RCC 7860 (cell line): ENCODE data around the gene NEURL3.
"Not testable (repeated sequence)": the region's sequence is repeated elsewhere in the genome, so short reads cannot be mapped to it uniquely, and the experiment has no call there.

Experiments
- DNase-seq: peaks from one replicate; pipeline ENCODE4 v3.0.0-alpha.2; 2015; ENCODE audit warnings: low spot score
- FAIRE-seq: peaks from 2 replicates; lab custom pipeline; 2012; peaks lifted over from hg19 to GRCh38; lab: Jason Lieb, UNC

Gene NEURL3, protein sequence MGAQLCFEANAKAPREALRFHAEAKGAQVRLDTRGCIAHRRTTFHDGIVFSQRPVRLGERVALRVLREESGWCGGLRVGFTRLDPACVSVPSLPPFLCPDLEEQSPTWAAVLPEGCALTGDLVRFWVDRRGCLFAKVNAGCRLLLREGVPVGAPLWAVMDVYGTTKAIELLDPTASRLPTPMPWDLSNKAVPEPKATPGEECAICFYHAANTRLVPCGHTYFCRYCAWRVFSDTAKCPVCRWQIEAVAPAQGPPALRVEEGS

DNA sequence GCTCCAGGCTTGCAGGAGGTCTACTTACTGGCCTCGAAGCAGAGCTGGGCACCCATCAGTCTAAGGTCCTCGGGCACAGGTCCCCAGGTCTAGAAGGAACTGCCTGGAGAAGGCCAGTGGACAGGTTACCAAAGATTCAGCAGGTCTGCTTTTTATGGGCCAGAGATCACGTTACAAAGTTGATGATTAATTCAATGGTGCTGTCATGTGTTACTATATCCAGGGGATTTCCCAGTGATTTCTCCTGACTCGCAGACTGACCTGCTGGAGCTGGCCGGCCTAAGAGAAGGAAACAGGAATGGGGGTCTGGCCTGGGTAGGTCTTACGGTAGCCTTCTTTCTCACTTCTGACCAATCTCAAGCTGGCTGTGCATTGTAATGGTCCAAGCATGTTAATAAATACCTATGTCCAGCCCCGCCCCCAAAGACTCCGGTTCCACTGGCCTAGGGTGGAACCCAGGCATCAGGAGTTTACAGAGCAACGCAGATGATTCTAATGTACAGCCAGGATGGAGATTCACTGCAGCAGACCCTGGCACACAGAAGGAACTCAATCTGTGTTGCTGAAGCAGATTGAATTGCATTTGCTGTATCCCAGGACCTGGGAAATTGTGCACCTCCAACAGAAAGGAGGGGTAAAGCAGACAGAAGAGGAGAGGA lies at the start of gene NEURL3:
Gene NEURL3 (minus strand): TSS at position 127 of the 659 bp plus-strand sequence. CDS start 71 bp downstream, at position 56.
- DNase-seq (peak; percentile 95), FAIRE-seq (peak; percentile 96)

DNA sequence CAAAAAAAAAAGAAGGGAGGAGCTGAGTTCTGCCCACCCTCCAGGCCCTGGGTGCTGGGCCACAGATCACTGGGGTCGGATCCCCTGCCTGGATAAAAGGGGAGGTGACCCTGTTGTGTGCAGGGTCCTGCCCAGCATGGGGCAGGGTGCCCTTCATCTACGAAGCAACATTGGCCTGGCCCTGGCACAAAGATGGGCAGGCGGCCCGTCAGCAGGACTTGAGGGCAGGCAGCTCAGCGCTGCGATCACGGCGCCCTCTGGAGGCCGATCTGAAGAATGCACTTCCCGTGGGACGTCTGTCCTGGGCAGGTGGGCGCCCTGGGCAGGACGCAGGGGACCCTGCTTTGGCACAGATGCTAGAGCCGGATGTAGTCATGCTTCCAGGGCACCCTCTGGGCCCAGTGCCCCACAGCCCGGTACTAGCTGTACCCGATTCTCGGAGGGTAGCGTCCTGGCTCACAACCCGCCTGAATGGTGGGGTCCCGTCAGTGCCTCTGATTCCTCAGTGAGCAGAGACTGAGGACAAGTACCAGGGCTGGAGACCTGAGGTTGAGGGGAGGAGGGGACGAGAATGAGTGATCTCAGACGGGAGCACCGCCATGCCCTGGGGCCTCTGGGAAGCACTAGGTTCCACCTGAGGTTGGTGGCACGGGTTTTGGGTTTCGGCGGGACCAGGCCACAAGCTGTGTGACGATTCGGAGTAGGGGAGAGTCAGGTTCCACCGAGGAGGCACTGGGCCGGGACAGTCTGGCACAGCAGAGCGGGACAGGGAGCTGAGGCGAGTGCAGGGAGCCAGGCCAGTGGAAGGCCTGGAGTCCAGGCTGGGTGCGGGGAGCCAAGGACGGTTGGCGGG lies 49.4 kb upstream of the NEURL3 start:
- DNase-seq (peak; percentile 26), FAIRE-seq (no peak)

DNA sequence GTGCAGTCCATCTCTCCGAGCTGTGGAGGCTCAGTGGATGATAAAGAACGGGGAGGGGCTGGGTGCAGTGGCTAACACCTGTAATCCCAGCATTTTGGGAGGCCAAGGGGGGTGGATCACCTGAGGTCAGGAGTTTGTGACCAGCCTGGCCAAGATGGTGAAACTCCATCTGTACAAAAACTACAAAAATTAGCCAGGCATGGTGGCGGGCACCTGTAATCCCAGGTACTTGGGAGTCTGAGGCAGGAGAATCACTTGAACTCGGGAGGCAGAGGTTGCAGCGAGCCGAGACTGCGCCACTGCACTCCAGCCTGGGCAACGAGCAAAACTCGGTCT lies 48.8 kb upstream of the NEURL3 start:
- DNase-seq, FAIRE-seq: not testable (repeated sequence)

DNA sequence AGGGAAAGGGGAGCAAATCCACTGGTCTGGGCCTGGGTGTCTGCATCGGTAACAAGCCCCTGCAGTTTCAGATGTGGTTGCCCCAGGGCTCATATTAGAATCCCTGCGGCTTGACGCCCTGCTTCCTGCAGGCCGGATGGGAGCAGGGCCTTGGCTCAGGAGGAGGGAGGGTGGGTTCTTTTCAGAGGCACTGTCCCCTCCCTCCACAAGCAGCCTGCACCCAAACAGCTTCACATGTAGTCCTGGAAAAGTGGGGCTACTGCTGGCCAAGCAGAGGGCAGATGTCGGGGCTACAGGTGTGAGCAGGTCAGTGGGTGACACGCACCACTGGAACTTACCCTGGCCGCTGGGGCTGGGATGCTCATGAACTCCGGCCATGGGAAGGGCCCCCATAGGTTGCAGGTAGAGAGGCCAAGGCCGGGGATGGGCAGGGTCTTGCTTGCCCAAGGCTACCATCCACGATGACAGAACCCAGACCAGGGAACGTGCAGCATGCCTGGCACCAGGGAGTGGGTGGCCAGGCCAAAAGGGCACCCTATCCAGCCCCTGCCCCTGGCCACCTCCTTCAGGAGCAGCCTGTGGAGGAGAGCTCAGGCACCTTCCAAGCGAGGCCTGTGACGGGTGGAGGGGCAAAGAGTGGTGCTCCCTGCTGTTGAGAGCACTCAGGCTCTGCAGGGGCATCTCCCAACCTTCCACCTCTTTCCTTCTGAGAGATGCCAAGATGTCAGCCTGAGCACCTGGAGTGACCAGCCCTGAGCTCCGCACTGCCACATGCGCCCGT lies 48.2 kb upstream of the NEURL3 start:
- no peak for DNase-seq
- FAIRE-seq, result no peak

DNA sequence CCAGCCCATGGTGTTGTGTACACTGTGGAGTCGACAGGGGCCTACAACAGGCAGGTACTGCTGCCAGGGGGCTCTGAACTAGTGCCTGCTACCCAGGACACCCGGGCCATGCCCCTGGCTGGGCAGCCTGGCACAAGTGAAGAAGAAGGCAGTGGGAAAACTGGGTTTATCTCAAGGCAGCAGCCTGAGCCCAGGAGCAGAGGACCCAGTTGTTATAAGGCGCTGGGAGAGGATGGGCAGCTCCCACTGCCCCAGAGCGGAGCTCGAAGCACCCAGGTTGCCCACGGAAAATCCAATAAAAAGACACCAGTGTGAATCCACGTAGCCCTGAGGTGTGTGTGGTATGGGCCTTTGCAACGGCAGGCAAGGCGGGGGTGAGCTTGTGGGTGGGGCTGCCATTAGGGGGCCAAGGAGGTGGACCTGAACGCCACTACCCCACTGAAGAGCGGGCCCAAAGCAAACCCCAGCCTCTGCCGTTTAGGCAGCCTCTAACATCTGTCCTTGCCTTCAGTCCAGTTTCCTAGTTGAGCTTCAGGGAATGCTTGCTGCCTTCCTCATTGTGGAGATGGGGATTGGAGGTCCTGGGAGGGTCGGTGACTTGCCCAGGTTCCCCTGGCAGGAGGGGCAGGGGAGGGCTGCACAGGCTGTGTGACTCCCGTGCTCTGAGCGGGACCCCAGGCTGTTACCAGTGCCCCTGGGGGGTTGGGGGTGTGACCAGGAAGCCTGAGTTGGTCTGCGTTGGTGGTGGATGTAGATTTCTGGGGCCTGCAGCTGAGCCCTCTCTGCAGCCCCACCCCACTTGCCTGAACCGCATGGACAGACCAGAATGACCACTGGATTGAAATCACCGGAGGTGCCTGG lies 47.4 kb upstream of the NEURL3 start:
- no peak for DNase-seq
- FAIRE-seq, result no peak

DNA sequence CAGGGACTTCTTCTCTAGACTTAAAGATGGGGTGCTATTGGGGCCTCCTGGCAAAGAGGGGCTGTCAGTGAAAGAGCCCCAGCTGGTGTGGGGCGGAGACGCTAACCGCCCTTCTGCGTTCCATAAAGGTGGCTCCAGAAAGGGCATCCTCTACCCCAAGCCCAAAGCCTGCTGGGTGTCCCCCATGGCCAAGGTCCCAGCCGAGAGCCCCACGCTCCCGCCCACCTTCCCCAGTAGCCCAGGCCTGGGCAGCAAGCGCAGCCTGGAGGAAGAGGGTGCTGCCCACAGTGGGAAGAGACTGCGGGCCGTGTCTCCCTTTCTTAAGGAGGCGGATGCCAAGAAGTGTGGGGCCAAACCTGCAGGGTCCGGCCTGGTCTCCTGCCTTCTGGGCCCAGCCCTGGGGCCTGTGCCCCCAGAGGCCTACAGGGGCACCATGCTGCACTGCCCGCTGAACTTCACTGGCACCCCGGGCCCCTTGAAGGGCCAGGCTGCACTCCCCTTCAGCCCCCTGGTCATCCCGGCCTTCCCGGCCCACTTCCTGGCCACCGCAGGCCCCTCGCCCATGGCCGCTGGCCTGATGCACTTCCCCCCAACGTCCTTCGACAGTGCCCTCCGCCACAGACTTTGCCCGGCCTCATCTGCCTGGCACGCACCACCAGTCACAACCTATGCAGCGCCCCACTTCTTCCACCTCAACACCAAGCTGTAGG lies 46.6 kb upstream of the NEURL3 start:
- FAIRE-seq (no peak), DNase-seq (no peak)

DNA sequence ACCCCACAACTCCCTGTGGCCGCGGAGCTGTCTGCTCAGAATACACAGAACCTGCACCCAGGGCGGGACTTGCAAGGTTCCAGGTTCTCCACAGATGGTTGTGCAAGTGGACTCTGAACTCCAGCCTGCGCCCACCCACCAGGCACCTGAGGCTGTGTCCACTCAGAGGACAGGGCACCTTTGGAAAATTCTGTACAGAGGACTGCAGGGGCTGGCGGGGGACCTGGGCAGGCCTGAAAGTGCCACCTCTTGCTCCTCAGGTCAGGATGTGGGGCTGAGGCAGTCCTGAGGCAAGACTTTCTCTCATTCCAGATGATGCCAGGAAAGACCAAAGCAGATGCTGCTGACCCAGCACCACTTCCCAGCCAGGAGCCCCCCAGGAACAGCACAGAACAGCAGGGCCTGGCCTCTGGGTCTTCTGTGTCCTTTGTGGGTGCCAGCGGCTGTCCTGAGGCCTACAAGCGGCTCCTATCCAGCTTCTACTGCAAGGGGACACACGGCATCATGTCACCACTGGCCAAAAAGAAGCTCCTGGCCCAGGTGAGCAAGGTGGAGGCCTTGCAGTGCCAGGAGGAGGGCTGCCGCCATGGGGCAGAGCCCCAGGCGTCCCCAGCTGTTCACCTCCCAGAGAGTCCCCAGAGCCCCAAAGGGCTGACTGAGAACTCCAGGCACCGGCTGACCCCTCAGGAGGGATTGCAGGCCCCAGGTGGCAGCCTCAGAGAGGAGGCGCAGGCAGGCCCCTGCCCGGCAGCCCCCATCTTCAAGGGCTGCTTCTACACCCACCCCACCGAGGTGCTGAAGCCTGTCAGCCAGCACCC lies 45.8 kb upstream of the NEURL3 start:
- DNase-seq, result no peak
- no peak for FAIRE-seq

DNA sequence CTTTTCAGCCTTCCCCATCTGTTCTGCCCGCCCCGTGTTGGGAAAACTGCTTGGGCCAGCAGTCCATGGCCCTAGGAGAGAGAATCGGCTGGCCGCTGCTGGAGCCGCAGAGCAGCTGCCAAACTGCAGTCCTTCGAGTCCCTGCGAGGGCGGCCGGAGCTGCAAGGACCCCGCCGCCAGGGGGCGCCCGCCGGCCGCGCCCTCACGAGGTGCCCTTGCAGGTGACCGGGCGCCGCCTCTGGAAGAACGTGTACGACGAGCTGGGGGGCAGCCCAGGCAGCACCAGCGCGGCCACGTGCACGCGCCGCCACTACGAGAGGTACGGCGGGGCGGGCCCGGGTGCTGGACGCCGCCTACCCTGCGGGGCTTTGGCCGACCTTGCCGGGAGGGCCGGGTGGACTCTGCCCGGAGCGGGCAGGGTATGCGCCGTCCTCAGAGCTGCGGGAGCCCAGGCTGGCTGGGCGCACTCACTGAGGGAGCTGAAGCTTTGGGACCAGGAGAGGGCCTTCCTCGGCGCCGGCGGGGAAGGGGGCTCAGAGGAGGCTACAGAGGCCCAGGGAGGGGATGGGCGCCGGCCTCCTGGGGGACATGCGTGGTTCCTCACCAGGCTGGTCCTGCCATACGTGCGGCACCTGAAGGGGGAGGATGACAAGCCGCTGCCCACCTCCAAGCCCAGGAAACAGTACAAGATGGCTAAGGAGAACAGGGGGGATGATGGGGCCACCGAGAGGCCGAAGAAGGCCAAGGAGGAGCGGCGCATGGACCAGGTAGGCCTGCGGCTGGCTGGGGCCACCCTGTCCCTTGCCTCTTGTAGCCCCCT lies 45.0 kb upstream of the NEURL3 start:
- no peak for DNase-seq
- no peak for FAIRE-seq

DNA sequence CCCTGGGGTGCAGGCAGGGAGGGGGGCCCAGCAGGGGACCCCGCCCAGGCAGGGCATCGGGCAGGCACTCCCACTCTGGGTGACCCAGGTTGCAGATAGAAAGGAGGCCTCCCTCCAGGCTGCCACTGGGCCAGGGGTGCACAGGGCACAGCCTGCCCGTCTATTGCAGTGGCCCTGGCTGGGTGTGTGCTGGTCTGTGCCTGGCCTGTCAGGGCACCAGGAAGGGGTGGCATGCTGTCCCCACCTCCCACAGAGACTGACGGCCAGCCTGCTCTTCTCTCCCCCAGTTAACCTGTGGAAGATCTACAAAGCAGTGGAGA lies 44.3 kb upstream of the NEURL3 start:
- FAIRE-seq, result no peak

DNA sequence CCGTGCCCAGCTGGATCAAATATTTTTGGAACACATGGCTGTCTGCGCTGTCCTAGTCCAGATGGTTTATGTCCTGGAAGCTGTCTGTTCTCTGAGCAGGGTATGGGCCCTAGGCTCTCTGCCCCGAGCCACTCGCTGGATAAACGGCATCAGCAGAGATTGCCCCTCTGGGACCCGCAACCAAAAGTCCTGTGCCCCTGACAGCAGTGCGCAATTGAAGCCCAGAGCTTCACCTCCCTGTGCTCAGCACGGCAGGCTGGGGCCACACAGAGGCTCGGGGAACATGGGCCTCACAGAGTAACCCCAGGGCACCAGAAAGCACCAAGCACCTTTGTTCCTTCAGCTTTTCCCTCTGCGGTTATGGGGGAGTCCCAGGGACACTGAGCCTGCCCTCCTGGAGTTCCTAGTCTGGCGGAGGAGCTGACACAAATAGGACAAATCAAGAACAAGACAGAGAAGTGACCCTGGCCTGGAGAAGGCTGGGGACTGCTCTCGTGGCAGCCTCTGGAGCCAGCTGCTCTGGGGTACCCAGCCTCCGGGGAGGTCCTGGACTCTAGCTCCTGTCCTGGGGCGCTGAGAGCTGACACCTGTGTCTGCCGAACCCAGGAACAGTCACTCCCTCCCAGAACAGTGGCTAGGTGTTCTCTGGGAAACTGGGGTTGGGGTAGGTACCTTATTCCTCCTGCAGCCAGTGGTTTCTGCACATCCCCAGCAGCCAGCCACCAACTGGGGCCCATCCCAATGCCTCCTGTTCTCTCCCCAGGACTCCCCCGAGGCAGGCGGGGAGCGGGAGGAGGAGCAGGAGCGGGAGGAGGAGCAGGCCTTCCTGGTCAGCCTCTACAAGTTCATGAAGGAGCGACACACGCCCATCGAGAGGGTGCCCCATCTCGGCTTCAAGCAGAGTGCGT lies 43.7 kb upstream of the NEURL3 start:
- DNase-seq, result no peak
- no peak for FAIRE-seq

More for the DNA sequence above, 44.3 kb upstream of the NEURL3 start:
- no peak for DNase-seq

DNA sequence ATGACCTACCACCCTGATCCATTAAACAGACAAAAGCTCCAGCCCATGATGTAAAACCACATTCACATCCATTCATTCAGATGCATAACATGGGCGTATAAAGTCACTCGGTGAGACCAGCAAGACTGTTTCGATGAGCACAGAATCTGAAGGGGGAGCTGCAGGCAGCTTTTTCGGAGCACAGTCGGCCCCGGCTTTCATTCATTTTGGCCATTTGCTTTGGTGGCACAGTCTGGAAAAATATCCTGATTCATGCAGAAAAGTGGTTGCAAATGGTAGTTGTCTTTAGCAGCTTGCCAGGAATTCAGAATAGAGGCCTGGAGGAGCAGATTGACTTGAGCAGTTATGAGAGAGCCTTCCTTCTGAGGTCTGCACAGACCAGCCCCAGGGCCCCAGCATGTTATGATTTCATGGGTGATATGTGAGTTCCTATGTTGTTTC lies 42.6 kb upstream of the NEURL3 start:
- DNase-seq (no peak), FAIRE-seq (no peak)

DNA sequence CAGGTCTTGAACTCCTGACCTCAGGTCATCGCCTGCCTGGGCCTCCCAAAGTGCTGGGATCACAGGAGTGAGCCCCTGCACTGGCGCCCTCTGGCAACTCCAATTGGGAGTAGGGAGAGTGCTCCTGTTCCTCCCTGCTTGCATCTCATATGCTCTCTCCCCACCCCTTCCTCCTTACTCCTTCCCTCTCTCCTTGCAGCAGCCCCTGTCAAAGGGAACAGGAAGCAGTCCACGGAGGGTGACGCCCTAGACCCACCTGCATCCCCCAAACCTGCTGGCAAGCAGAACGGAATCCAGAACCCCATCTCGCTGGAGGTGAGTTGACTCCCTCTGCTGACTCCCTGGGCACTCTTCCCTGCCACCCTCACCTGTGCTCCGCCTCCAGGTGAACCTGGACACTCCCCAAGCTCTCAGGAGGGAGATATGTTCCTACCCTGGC lies 42.1 kb upstream of the NEURL3 start:
- FAIRE-seq, result no peak
- no peak for DNase-seq

DNA sequence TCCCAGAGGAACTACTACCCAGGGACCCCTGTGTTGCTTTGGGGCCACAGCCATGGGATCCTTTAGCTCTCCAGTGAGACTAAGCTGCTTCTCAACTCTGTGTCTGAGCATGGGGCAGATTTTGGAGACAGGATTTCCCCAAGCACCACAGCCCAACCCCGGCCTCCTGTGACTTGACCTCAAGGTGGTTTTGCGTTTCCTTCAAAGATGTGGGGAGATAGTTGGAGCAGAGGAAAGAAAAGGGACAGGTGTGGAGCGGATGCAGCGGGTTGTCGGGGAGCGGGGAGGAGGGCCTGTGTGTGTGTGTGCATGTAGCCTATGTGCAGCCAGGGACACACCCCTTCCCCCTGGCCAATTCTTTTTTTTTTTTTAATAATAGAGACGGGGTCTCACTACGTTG lies 41.6 kb upstream of the NEURL3 start:
- no peak for FAIRE-seq
- no peak for DNase-seq

DNA sequence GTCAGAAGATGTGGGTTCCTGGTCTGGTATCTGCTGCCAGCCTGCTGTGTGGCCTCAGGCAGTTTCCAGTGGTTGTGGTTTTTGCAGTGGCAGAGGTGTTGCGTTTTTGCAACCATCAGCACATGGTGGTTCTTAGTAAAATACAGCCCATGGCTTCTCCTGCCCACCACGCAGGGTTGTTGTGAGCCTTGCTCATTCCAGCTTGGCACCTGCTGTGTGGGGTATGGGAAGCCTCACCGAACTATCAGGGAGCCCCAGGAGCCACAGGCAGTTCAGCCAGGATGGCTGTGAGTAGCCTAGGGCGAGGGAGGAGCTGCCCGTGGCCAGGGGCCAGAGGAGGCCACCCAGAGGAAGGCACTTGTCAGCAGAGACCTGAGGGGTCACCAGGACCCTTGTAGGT lies 41.2 kb upstream of the NEURL3 start:
- FAIRE-seq (no peak), DNase-seq (no peak)

DNA sequence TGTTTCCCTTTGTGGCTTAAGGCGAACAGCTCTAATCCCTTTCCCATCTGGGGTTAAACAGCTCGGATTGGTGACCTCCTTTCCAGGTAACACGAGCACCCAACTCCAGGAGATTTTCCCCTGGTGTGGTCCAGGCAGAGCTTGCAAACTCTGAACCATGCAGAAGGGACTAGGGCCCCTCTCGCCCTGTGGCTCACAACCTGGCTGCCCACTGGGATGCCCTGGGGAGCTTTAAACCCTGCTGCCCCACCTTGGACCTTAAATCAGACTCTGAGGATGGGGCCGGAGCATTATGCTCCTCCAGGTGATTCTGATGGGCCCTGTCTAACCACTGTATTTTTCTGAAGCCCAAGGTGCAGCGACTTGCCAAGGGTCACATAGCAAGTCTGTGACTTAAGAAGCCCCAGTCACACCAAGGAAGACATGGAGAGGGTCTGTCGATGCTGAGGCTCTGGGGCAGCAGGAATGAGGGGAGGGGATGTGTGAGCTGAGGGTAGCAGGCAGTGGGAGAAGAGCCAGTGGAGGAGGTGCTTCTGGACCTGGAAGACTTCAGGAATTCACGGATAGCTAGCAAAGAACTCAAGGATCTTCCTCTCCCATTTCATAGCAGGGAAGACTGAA lies 37.3 kb upstream of the NEURL3 start:
- no peak for FAIRE-seq
- DNase-seq, result no peak

DNA sequence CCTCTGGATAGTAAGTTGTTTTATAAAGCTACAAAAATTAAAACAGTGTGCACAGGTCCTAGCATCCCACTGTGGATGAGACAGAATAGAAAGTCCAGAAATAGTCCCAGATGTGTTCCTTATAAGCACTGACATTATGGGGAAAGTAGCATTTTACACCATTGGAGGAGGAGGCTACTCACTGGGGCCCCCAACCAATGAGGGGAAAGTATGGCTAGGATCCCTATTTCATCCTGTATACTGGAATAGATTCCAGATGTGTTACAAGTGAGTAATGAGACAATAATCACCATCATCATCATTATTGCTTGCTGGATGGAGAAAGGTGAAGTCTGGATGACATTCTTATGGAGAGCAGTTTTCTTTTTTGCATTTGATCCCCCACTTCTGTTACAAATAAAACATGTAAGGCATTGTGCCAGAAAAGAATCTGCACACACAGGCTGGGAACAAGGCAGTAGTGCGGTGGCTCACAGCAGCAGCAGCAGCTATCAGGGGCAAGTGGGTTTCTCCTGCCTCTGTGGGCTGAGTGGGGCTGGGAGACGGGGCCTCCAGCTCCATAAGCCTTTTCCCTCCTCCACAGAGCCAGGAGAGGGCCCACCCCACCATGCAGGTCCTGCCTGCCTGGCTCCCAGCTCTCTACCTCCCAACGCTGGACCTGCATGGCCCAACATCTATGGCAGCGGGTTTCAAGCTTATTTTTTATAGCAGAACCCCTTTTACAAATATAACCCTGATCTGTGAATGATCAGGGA lies 36.4 kb upstream of the NEURL3 start:
- FAIRE-seq, result no peak
- no peak for DNase-seq
